Stimulated activated CD4-positive, alpha-beta T cell treated with anti-CD3 and anti-CD28 coated beads, Interleukin-4, amount 100 ng/mL, for 4 hours (primary cell): ENCODE data around the gene DERA.
"Not testable (repeated sequence)": the region's sequence is repeated elsewhere in the genome, so short reads cannot be mapped to it uniquely, and the experiment has no call there.

Experiments
- DNase-seq, 2 experiments: peaks; one replicate each; pipeline ENCODE4 v3.0.0-alpha.2; 2020

The DERA gene

GRCh38 chr12:15910468-15910863, 666 bp upstream of the DERA start:
- no peak for DNase-seq

- DNase-seq, result not testable (repeated sequence)
Measured at GRCh38 chr12:15911931-15912330, 799 bp downstream of the DERA start.

GRCh38 chr12:15914131-15914530, 3.0 kb downstream of the DERA start:
- not testable (repeated sequence) for DNase-seq

- no peak for DNase-seq
Measured at GRCh38 chr12:15918066-15918465, 6.9 kb downstream of the DERA start.

GRCh38 chr12:15919418-15919817, 8.3 kb downstream of the DERA start:
- DNase-seq, result no peak

GRCh38 chr12:15924956-15925355, 13.8 kb downstream of the DERA start:
- no peak for DNase-seq

GRCh38 chr12:15928346-15928745, 17.2 kb downstream of the DERA start:
- no peak for DNase-seq

GRCh38 chr12:15928870-15929571, 17.9 kb downstream of the DERA start:
- DNase-seq, result no peak

GRCh38 chr12:15931590-15932053, 20.5 kb downstream of the DERA start:
- no peak for DNase-seq

- DNase-seq, result no peak
Measured at GRCh38 chr12:15932327-15932726, 21.2 kb downstream of the DERA start.

- no peak for DNase-seq
Measured at GRCh38 chr12:15932971-15933370, 21.8 kb downstream of the DERA start.

- no peak for DNase-seq
Measured at GRCh38 chr12:15933751-15934150, 22.6 kb downstream of the DERA start.

- DNase-seq, result no peak
Measured at GRCh38 chr12:15936751-15937150, 25.6 kb downstream of the DERA start.

GRCh38 chr12:15937902-15938301, 26.8 kb downstream of the DERA start:
- no peak for DNase-seq

- no peak for DNase-seq
Measured at GRCh38 chr12:15939111-15939510, 28.0 kb downstream of the DERA start.

- DNase-seq, result no peak
Measured at GRCh38 chr12:15942475-15942874, 31.3 kb downstream of the DERA start.

GRCh38 chr12:15943519-15943918, 32.4 kb downstream of the DERA start:
- not testable (repeated sequence) for DNase-seq

- DNase-seq, result not testable (repeated sequence)
Measured at GRCh38 chr12:15948461-15948860, 37.3 kb downstream of the DERA start.

- no peak for DNase-seq
Measured at GRCh38 chr12:15955281-15955680, 44.1 kb downstream of the DERA start.

GRCh38 chr12:15956010-15956409, 44.9 kb downstream of the DERA start:
- no peak for DNase-seq

GRCh38 chr12:15956413-15957185, 45.5 kb downstream of the DERA start:
- no peak for DNase-seq

- DNase-seq, result no peak
Measured at GRCh38 chr12:15962760-15963159, 51.6 kb downstream of the DERA start.

- no peak for DNase-seq
Measured at GRCh38 chr12:15963271-15963670, 52.1 kb downstream of the DERA start.

GRCh38 chr12:15966426-15966825, 55.3 kb downstream of the DERA start:
- DNase-seq, result no peak
